GM06990 (cell line): ENCODE measurements around the gene FAM184B.

Experiments
- DNase-seq: peaks from one replicate; pipeline ENCODE4 v3.0.0-alpha.2; 2011; ENCODE audit not compliant: insufficient read length; ENCODE audit errors: extremely low read depth
- H3K27me3 ChIP-seq: replicated peaks from 2 replicates; pipeline ENCODE4 v1.6.0; 2011; ENCODE audit warnings: low read length; ENCODE audit not compliant: control insufficient read depth, insufficient read depth
- H3K36me3 ChIP-seq: 2 replicates; pipeline ENCODE4 v1.5.1; 2011; ENCODE audit warnings: low read length; ENCODE audit not compliant: control insufficient read depth, insufficient read depth
- H3K4me3 ChIP-seq: replicated peaks from 2 replicates; pipeline ENCODE4 v1.5.1; 2011; ENCODE audit warnings: low read depth, mild to moderate bottlenecking, control low read depth, low read length
- CTCF ChIP-seq: IDR thresholded peaks from 2 replicates; pipeline ENCODE4 v1.5.1; 2011; ENCODE audit warnings: low read length, control low read depth, mild to moderate bottlenecking, inconsistent platforms; ENCODE audit not compliant: insufficient read depth, poor library complexity, severe bottlenecking

Gene FAM184B

GRCh38 chr4:17771284-17771908, 10.0 kb downstream of the FAM184B start:
- no peaks in the 10 kb centered on the region for H3K36me3 ChIP-seq
- no peak overlapping the region for H3K4me3 ChIP-seq
- H3K27me3 ChIP-seq = no peaks in the 10 kb centered on the region
- no peak for DNase-seq
- TF ChIP-seq CTCF = no peak

GRCh38 chr4:17770845-17771244, 10.6 kb downstream of the FAM184B start:
- TF ChIP-seq CTCF = no peak

GRCh38 chr4:17769406-17770174, 11.8 kb downstream of the FAM184B start:
- TF ChIP-seq CTCF = no peak
- Histone ChIP-seq H3K4me3 (no peak overlapping the region), H3K36me3 (no peaks in the 10 kb centered on the region), H3K27me3 (no peaks in the 10 kb centered on the region)
- no peak for DNase-seq

More at GRCh38 chr4:17770845-17771244, 10.6 kb downstream of the FAM184B start:
- H3K36me3 ChIP-seq = no peaks in the 10 kb centered on the region
- DNase-seq = no peak
- H3K4me3 ChIP-seq = no peak overlapping the region
- no peaks in the 10 kb centered on the region for H3K27me3 ChIP-seq

GRCh38 chr4:17766826-17767458, 14.5 kb downstream of the FAM184B start:
- Histone ChIP-seq H3K36me3 (no peaks in the 10 kb centered on the region), H3K27me3 (no peaks in the 10 kb centered on the region), H3K4me3 (no peak overlapping the region)
- DNase-seq = no peak
- TF ChIP-seq CTCF = no peak

- H3K36me3 ChIP-seq = no peaks in the 10 kb centered on the region
- no peak for TF ChIP-seq CTCF
- H3K27me3 ChIP-seq = no peaks in the 10 kb centered on the region
- no peak overlapping the region for H3K4me3 ChIP-seq
- no peak for DNase-seq
These were observed 15.7 kb downstream of the FAM184B start for GRCh38 chr4:17765514-17766286.
